CD14-positive monocyte (primary cell): Measurements from ENCODE around the gene TENM3. TPM values are rescaled to one million over a fixed set of nuclear protein-coding genes. Genes with fewer than 3 reads are reported as not detected.

Source experiments
- DNase-seq, 3 donors: peaks; one replicate each; pipeline ENCODE4 v3.0.0-alpha.2; 2011 to 2022
- H2AFZ ChIP-seq: 2 replicates; pipeline ENCODE4 v1.6.0; 2012; ENCODE audit warnings: mild to moderate bottlenecking, low read depth, low read length, inconsistent platforms; ENCODE audit not compliant: insufficient read depth, poor library complexity, severe bottlenecking
- H3K27ac ChIP-seq, 2 donors: 1 replicate in 1 of 2; 2 replicates in 1 of 2; pipeline ENCODE4 v1.5.1; 2012 to 2013; ENCODE audit warnings: low read length in 2 of 2, control low read depth in 1 of 2, inconsistent platforms in 1 of 2, low read depth in 1 of 2, mild to moderate bottlenecking in 1 of 2
- H3K27me3 ChIP-seq, 2 donors: one replicate each; pipeline versions ENCODE4 v1.6.0 to v1.6.1; 2011 to 2013; ENCODE audit warnings: low read length in 2 of 2; ENCODE audit not compliant: control insufficient read depth in 2 of 2, insufficient read depth in 2 of 2
- H3K36me3 ChIP-seq, 2 donors: replicated peaks in 1 of 2; 1 replicate in 1 of 2; 2 replicates in 1 of 2; pipeline versions ENCODE4 v1.5.1 to v1.6.1; 2012 to 2013; ENCODE audit warnings: low read length in 2 of 2, control low read depth in 1 of 2, inconsistent platforms in 1 of 2, mild to moderate bottlenecking in 1 of 2; ENCODE audit not compliant: insufficient read depth in 2 of 2, control insufficient read depth in 1 of 2
- H3K4me1 ChIP-seq, 2 donors: 1 replicate in 1 of 2; 2 replicates in 1 of 2; pipeline versions ENCODE4 v1.5.1 to v1.6.1; 2012 to 2013; ENCODE audit warnings: low read length in 2 of 2, control low read depth in 1 of 2, inconsistent platforms in 1 of 2, mild to moderate bottlenecking in 1 of 2, moderate library complexity in 1 of 2; ENCODE audit not compliant: insufficient read depth in 2 of 2, control insufficient read depth in 1 of 2
- H3K4me2 ChIP-seq: replicated peaks from 2 replicates; pipeline ENCODE3; 2012; ENCODE audit warnings: low read length, moderate library complexity, mild to moderate bottlenecking; ENCODE audit not compliant: poor library complexity, severe bottlenecking; ENCODE audit errors: extremely low read depth
- H3K4me3 ChIP-seq, 3 experiments: fragments of 200-600 bp in 1 of 3; sonication (generic) in 1 of 3; replicated peaks in 1 of 3; 1 replicate in 2 of 3; 2 replicates in 1 of 3; pipeline ENCODE4 v1.5.1; 2011 to 2013; ENCODE audit warnings: low read length in 3 of 3, mild to moderate bottlenecking in 3 of 3, control low read depth in 2 of 3, low read depth in 2 of 3, inconsistent platforms in 1 of 3, moderate library complexity in 1 of 3
- H3K79me2 ChIP-seq: 2 replicates; pipeline ENCODE4 v1.6.0; 2012; ENCODE audit warnings: mild to moderate bottlenecking, control low read depth, inconsistent platforms, low read length, moderate library complexity; ENCODE audit not compliant: insufficient read depth
- H3K9ac ChIP-seq: 2 replicates; pipeline ENCODE4 v1.6.0; 2017; ENCODE audit warnings: low read length, mild to moderate bottlenecking; ENCODE audit not compliant: insufficient read depth, poor library complexity, severe bottlenecking
- H3K9me3 ChIP-seq, 2 donors: replicated peaks in 1 of 2; 1 replicate in 1 of 2; 2 replicates in 1 of 2; pipeline versions ENCODE4 v1.5.1 to v1.6.1; 2012 to 2013; ENCODE audit warnings: low read length in 2 of 2, control low read depth in 1 of 2; ENCODE audit not compliant: control insufficient read depth in 1 of 2, insufficient read depth in 1 of 2
- H4K20me1 ChIP-seq: 2 replicates; pipeline ENCODE4 v1.6.0; 2012; ENCODE audit warnings: mild to moderate bottlenecking, low read length, control low read depth, moderate library complexity; ENCODE audit not compliant: insufficient read depth
- H3K27ac Mint-ChIP-seq, 7 donors: one replicate each; pipeline ENCODE4 v1.8.0; 2020; ENCODE audit warnings: mild to moderate bottlenecking in 7 of 7, mixed read lengths in 7 of 7, moderate library complexity in 6 of 7, inconsistent platforms in 2 of 7
- H3K27me3 Mint-ChIP-seq, 3 donors: one replicate each; pipeline ENCODE4 v1.8.0; 2021 to 2022; ENCODE audit warnings: low read depth in 3 of 3, mild to moderate bottlenecking in 3 of 3, mixed read lengths in 3 of 3, moderate library complexity in 3 of 3, inconsistent platforms in 1 of 3
- H3K36me3 Mint-ChIP-seq, 2 donors: one replicate each; pipeline ENCODE4 v1.8.0; 2020; ENCODE audit warnings: mixed read lengths in 2 of 2, inconsistent platforms in 1 of 2, mild to moderate bottlenecking in 1 of 2
- H3K4me1 Mint-ChIP-seq: one replicate; pipeline ENCODE4 v1.8.0; 2020; ENCODE audit warnings: mild to moderate bottlenecking, mixed read lengths
- H3K4me3 Mint-ChIP-seq, 2 donors: one replicate each; pipeline ENCODE4 v1.8.0; 2020; ENCODE audit warnings: mild to moderate bottlenecking in 2 of 2, mixed read lengths in 2 of 2, moderate library complexity in 1 of 2
- H3K9me3 Mint-ChIP-seq, 7 donors: one replicate each; pipeline ENCODE4 v1.8.0; 2020 to 2022; ENCODE audit warnings: mixed read lengths in 7 of 7, mild to moderate bottlenecking in 6 of 7, moderate library complexity in 6 of 7, inconsistent platforms in 2 of 7
- CTCF ChIP-seq: fragments of 200-600 bp; IDR thresholded peaks from one replicate; pipeline ENCODE4 v1.8.0; 2022; ENCODE audit warnings: antibody characterized with exemption, mild to moderate bottlenecking
- WGBS: methylation state at CpG from one replicate; pipeline ENCODE4 v1.1.5; 2013; ENCODE audit warnings: missing lambda C conversion rate; ENCODE audit not compliant: insufficient coverage; 5-methylcytosine and 5-hydroxymethylcytosine counted together
- intact Hi-C, 2 donors: fragments of 100-400 bp; cut with micrococcal nuclease; formaldehyde crosslinking; loops; one replicate each; pipeline versions ENCODE4 v1.15.0 to v1.15.1; 2023
- polyA plus RNA-seq, 3 donors: library from polyadenylated mRNA; depleted of rRNA in 1 of 3; unstranded in 2 of 3; stranded (reverse) in 1 of 3; fragments of 300-500 nt in 2 of 3; fragments of >200 nt in 1 of 3; fragmentation: Illumina TruSeq in 2 of 3; gene quantifications; 1 replicate in 2 of 3; 2 replicates in 1 of 3; pipeline ENCODE4 v1.2.3, GENCODE V29; 2012 to 2021

The TENM3 gene
- polyA plus RNA-seq, 3 donors, result not detected

- Mint-ChIP-seq H3K27me3 (peaks cover 0 to 3% (median 0%) of the 10 kb centered on the region in 3 donors), H3K4me1 (no peaks in the 10 kb centered on the region), H3K36me3 (no peaks in the 10 kb centered on the region), H3K9me3 (peaks cover 0 to 1% (median 0%) of the 10 kb centered on the region in 7 donors), H3K4me3 (no peak overlapping the region), H3K27ac (no peak overlapping the region)
- H3K4me2 ChIP-seq, result no peak overlapping the region
- no peak overlapping the region for H2AFZ ChIP-seq
- H3K9ac ChIP-seq, result no peak overlapping the region
- H3K36me3 ChIP-seq, result no peaks in the 10 kb centered on the region
- no peaks in the 10 kb centered on the region for H4K20me1 ChIP-seq
- 20% methylated on average over 1 of the region's 4 CpGs for WGBS
- intact Hi-C loops, result no loop called here
- H3K79me2 ChIP-seq, result no peaks in the 10 kb centered on the region
- TF ChIP-seq CTCF, result no peak
- H3K4me3 ChIP-seq, result no peak overlapping the region
- H3K27me3 ChIP-seq, result no peaks in the 10 kb centered on the region
- no peak overlapping the region for H3K27ac ChIP-seq
- DNase-seq, result no peak
- H3K4me1 ChIP-seq, result no peaks in the 10 kb centered on the region
- no peaks in the 10 kb centered on the region for H3K9me3 ChIP-seq
These were observed 317.2 kb downstream of the TENM3 start for GRCh38 chr4:182560358-182560757.

- no CpG with 5 or more reads among the region's 3 CpGs for WGBS
- no peaks in the 10 kb centered on the region for H3K9me3 ChIP-seq
These were observed 319.1 kb downstream of the TENM3 start for GRCh38 chr4:182562350-182562749.

More at GRCh38 chr4:182562350-182562749, 319.1 kb downstream of the TENM3 start:
- H3K27me3 ChIP-seq, result no peaks in the 10 kb centered on the region
- Mint-ChIP-seq H3K4me1 (no peaks in the 10 kb centered on the region), H3K27ac (no peak overlapping the region), H3K36me3 (no peaks in the 10 kb centered on the region), H3K9me3 (peaks cover 0 to 1% (median 0%) of the 10 kb centered on the region in 7 donors), H3K4me3 (no peak overlapping the region), H3K27me3 (peaks cover 0 to 3% (median 0%) of the 10 kb centered on the region in 3 donors)
- no peaks in the 10 kb centered on the region for H4K20me1 ChIP-seq
- H3K4me1 ChIP-seq, result no peaks in the 10 kb centered on the region
- no peak overlapping the region for H3K4me2 ChIP-seq
- no peaks in the 10 kb centered on the region for H3K79me2 ChIP-seq
- H3K27ac ChIP-seq, result no peak overlapping the region
- no peak overlapping the region for H3K4me3 ChIP-seq
- intact Hi-C loops, result no loop called here
- no peak overlapping the region for H2AFZ ChIP-seq
- no peak for DNase-seq
- H3K36me3 ChIP-seq, result no peaks in the 10 kb centered on the region
- TF ChIP-seq CTCF, result no peak
- no peak overlapping the region for H3K9ac ChIP-seq
